CD4-positive, alpha-beta T cell (primary cell): ENCODE results near the gene OR5C1. TPM values are rescaled to one million over a fixed set of nuclear protein-coding genes. Genes with fewer than 3 reads are reported as not detected.

Experiments used
- ATAC-seq: fragments of 200-7000 bp; cut with Tn5 transposase; one replicate; pipeline ENCODE4 v1.10.0; 2022; ENCODE audit warnings: mild to moderate bottlenecking; ENCODE audit not compliant: poor library complexity
- CTCF ChIA-PET: fragments of 350-600 bp; sonication (Branson Sonifier 250); formaldehyde crosslinking; loops from one replicate; lab custom pipeline; 2021; ENCODE audit warnings: antibody characterized with exemption, inconsistent platforms; lab: Charles Lee
- POLR2A ChIA-PET: fragments of 350-600 bp; sonication (Branson Sonifier 250); formaldehyde crosslinking; loops from one replicate; lab custom pipeline; 2021; ENCODE audit warnings: antibody characterized with exemption, inconsistent platforms; lab: Charles Lee
- DNase-seq, 14 experiments: peaks; one replicate each; pipeline ENCODE4 v3.0.0-alpha.2; 2013 to 2020; ENCODE audit warnings: mixed read lengths in 2 of 14
- H3K27ac ChIP-seq, 2 donors: one replicate each; pipeline versions ENCODE4 v1.5.1 to v1.7.0; 2013; ENCODE audit warnings: low read length in 2 of 2, low read depth in 1 of 2, mild to moderate bottlenecking in 1 of 2
- H3K27me3 ChIP-seq, 2 experiments: 1 replicate in 1 of 2; 2 replicates in 1 of 2; pipeline versions ENCODE4 v1.6.1 to v1.7.0; 2013; ENCODE audit warnings: low read length in 2 of 2, control low read depth in 1 of 2, mild to moderate bottlenecking in 1 of 2, moderate library complexity in 1 of 2; ENCODE audit not compliant: insufficient read depth in 2 of 2, control insufficient read depth in 1 of 2
- H3K36me3 ChIP-seq: one replicate; pipeline ENCODE4 v1.6.1; 2013; ENCODE audit warnings: low read length, control low read depth; ENCODE audit not compliant: insufficient read depth
- H3K4me1 ChIP-seq: one replicate; pipeline ENCODE4 v1.6.1; 2013; ENCODE audit warnings: low read length, control low read depth; ENCODE audit not compliant: insufficient read depth
- H3K4me3 ChIP-seq: one replicate; pipeline ENCODE4 v1.5.1; 2013; ENCODE audit warnings: mild to moderate bottlenecking, low read length, moderate library complexity
- H3K9me3 ChIP-seq, 2 experiments: 1 replicate in 1 of 2; 2 replicates in 1 of 2; pipeline versions ENCODE4 v1.6.1 to v1.7.0; 2013; ENCODE audit warnings: low read length in 2 of 2, mild to moderate bottlenecking in 2 of 2, control low read depth in 1 of 2, moderate library complexity in 1 of 2; ENCODE audit not compliant: control insufficient read depth in 1 of 2, insufficient read depth in 1 of 2
- H3K27ac Mint-ChIP-seq: one replicate; pipeline ENCODE4 v1.8.0; 2020; ENCODE audit warnings: mixed read lengths
- H3K27me3 Mint-ChIP-seq: one replicate; pipeline ENCODE4 v1.8.0; 2021; ENCODE audit warnings: mixed read lengths
- H3K36me3 Mint-ChIP-seq: one replicate; pipeline ENCODE4 v1.8.0; 2021; ENCODE audit warnings: low read depth, mixed read lengths
- H3K4me1 Mint-ChIP-seq: one replicate; pipeline ENCODE4 v1.8.0; 2021; ENCODE audit warnings: low read depth, mixed read lengths
- H3K4me3 Mint-ChIP-seq: one replicate; pipeline ENCODE4 v1.8.0; 2020; ENCODE audit warnings: mild to moderate bottlenecking, mixed read lengths
- H3K9me3 Mint-ChIP-seq: one replicate; pipeline ENCODE4 v1.8.0; 2020; ENCODE audit warnings: mixed read lengths
- intact Hi-C, 2 experiments: fragments of 100-400 bp; cut with DNase I in 1 of 2; cut with micrococcal nuclease in 1 of 2; formaldehyde crosslinking; loops; one replicate each; pipeline versions ENCODE4 v1.15.1 to v1.9.0; 2023 to 2025; cut with DNase I, micrococcal nuclease
- total RNA-seq, 174 experiments: library from RNA in 2 of 174; stranded (reverse) in 2 of 174; gene quantifications; one replicate each; pipeline ENCODE4 v1.2.3 and lab custom pipeline; 2021 to 2026
- TF ChIP-seq, protein P1 (sequence below): fragments of 200-600 bp; IDR thresholded peaks from one replicate; pipeline ENCODE4 v1.8.0; 2022; ENCODE audit warnings: antibody characterized with exemption, mild to moderate bottlenecking

OR5C1 gene
- total RNA-seq, 2 experiments from 2014 or later: not detected

DNA sequence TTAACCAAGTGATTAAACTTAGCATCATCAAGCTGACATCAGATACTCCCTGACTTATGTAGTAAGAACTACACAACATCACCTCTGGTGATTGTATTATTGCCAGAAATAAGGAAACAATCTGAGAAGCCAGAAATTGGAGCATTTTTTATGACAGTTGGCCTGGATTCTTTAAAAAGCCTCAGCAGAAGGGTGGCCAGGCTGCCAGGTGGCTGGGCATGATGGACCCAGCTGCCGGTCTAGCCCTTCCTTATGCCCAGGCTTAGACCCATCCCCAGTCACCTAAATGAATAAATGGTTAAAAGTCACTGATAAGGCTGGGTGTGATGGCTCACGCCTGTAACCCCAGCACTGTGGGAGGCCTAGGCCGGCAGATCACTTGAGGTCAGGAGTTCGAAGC lies 24.0 kb downstream of the OR5C1 start:
- Mint-ChIP-seq H3K4me1 (peaks cover 49% of the 10 kb centered on the region), H3K27ac (no peak overlapping the region), H3K9me3 (no peaks in the 10 kb centered on the region), H3K27me3 (no peaks in the 10 kb centered on the region), H3K4me3 (no peak overlapping the region), H3K36me3 (peaks cover 11% of the 10 kb centered on the region)
- Histone ChIP-seq H3K27ac (no peak overlapping the region), H3K9me3 (no peaks in the 10 kb centered on the region), H3K4me3 (no peak overlapping the region), H3K36me3 (peaks cover 4% of the 10 kb centered on the region), H3K4me1 (peaks cover 32% of the 10 kb centered on the region), H3K27me3 (no peaks in the 10 kb centered on the region)
- no peak for ATAC-seq
- no peak for DNase-seq
- POLR2A ChIA-PET: interaction anchor here (0.9 kb wide), 1 partner anchor 16 kb away, joined by 4 read pairs; the partner anchor contains the start of gene PDCL
- CTCF ChIA-PET: no interaction called here
- intact Hi-C loops: loop anchor here in 1 of 2 experiments (2.0 to 5.0 kb wide), 2 partner anchors 462 to 1265 kb away; no protein-coding TSS in a partner anchor
- TF ChIP-seq, protein P1, sequence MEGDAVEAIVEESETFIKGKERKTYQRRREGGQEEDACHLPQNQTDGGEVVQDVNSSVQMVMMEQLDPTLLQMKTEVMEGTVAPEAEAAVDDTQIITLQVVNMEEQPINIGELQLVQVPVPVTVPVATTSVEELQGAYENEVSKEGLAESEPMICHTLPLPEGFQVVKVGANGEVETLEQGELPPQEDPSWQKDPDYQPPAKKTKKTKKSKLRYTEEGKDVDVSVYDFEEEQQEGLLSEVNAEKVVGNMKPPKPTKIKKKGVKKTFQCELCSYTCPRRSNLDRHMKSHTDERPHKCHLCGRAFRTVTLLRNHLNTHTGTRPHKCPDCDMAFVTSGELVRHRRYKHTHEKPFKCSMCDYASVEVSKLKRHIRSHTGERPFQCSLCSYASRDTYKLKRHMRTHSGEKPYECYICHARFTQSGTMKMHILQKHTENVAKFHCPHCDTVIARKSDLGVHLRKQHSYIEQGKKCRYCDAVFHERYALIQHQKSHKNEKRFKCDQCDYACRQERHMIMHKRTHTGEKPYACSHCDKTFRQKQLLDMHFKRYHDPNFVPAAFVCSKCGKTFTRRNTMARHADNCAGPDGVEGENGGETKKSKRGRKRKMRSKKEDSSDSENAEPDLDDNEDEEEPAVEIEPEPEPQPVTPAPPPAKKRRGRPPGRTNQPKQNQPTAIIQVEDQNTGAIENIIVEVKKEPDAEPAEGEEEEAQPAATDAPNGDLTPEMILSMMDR: no peak

DNA sequence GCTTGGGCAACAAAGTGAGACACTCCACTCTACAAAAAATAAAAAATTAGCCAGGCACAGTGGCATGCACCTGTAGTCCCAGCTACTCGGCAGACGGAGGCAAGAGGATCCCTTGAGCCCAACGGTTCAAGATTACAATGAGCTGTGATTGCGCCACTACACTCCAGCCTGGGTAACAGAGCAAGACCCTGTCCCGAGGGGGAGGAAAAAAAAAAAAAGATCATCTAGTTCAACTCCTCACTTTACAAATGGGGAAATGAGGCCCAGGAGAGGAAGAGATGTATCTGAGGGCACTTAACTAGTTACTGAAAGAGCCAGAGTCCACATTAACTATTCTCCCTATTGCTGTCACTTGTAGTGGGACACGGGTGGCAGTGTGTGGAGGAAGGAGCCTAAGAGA lies 25.8 kb downstream of the OR5C1 start:
- H3K4me1 Mint-ChIP-seq: peaks cover 39% of the 10 kb centered on the region
- Histone ChIP-seq H3K9me3 (no peaks in the 10 kb centered on the region), H3K4me3 (no peak overlapping the region), H3K27me3 (no peaks in the 10 kb centered on the region), H3K27ac (no peak overlapping the region), H3K36me3 (peaks cover 5% of the 10 kb centered on the region), H3K4me1 (peaks cover 27% of the 10 kb centered on the region)
- ChIA-PET POLR2A (interaction anchor here (5.9 kb wide), 1 partner anchor 14 kb away, joined by 28 read pairs; the partner anchor contains the start of gene PDCL), CTCF (no interaction called here)
- H3K4me3 Mint-ChIP-seq: peak overlapping the region; percentile 49
- peak overlapping the region; percentile 72 for H3K27ac Mint-ChIP-seq
- H3K36me3 Mint-ChIP-seq: peaks cover 17% of the 10 kb centered on the region
- H3K27me3 Mint-ChIP-seq: no peaks in the 10 kb centered on the region
- no peaks in the 10 kb centered on the region for H3K9me3 Mint-ChIP-seq
- DNase-seq (no peak), ATAC-seq (no peak)
- intact Hi-C loops: loop anchor here in 1 of 2 experiments (5.0 kb wide), 1 partner anchor 1267 kb away; no protein-coding TSS in a partner anchor
- TF ChIP-seq, protein P1: no peak

DNA sequence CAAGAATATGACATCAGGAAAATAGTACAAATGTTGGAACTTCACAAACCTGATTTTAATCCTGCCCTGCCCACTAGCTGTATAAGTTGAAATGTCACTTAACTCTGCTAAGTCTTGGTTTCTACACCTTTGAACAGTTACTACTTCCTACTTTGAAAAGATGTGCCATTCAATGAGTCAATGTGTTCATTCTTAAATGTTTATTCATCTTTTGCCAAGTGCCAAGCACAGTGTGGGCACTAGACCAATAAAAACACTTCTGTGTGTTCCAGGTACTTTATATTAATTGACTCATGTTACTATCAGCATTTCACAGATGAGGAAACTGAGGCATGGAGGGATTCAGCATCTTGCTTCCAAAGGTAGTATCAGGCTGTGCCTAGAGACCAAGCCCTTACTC lies 26.8 kb downstream of the OR5C1 start:
- H3K4me1 Mint-ChIP-seq: peaks cover 47% of the 10 kb centered on the region
- H3K9me3 Mint-ChIP-seq: no peaks in the 10 kb centered on the region
- Histone ChIP-seq H3K36me3 (peaks cover 10% of the 10 kb centered on the region), H3K4me1 (peaks cover 28% of the 10 kb centered on the region), H3K27ac (peak overlapping the region in 1 of 2 donors; percentile 82), H3K4me3 (peak overlapping the region; percentile 30), H3K9me3 (no peaks in the 10 kb centered on the region), H3K27me3 (no peaks in the 10 kb centered on the region)
- H3K36me3 Mint-ChIP-seq: peaks cover 27% of the 10 kb centered on the region
- peak overlapping the region; percentile 97 for H3K27ac Mint-ChIP-seq
- peak overlapping the region; percentile 80 for H3K4me3 Mint-ChIP-seq
- TF ChIP-seq, protein P1: no peak
- ATAC-seq: no peak
- no peaks in the 10 kb centered on the region for H3K27me3 Mint-ChIP-seq
- CTCF ChIA-PET: interaction anchor here (1.4 to 1.5 kb wide), 2 partner anchors 13 to 20 kb away, joined by 3 read pairs; partner anchors contain the start of gene PDCL
- POLR2A ChIA-PET: interaction anchor here (0.6 to 5.9 kb wide), 6 partner anchors 13 to 350 kb away, joined by 3 to 28 read pairs (median 5); partner anchors contain the start of genes PDCL and RABGAP1
- intact Hi-C loops: no loop called here
- DNase-seq: no peak
